CD4-positive, alpha-beta T cell treated with Interleukin-4 for 1 hour (primary cell): ENCODE measurements around the gene SMIM15.

ENCODE experiments used
- DNase-seq, 2 donors: peaks; one replicate each; pipeline ENCODE4 v3.0.0-alpha.2; 2020 to 2022

Gene SMIM15

GRCh38 chr5:61159070-61159469 is 3.2 kb downstream of the SMIM15 start:
- no peak for DNase-seq

DNA sequence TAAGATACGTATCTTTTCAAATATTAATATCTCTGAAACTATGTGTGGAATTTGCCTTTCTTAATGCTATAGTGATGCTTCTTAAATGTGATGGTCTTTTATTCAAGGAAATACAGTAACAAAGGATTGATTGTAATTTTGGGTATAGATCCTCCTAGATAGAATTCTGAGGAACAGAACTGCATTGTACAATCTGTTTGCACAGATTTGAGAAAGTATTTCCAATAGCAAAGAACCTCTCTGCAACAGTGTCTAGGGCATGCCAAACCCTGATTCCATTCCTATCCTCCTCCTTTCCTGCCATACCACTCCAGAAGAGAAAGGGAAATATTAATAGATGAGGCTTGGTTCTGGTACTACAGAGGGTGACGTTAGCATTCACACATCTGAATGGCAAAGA is 10.4 kb downstream of the SMIM15 start:
- DNase-seq: no peak

DNA sequence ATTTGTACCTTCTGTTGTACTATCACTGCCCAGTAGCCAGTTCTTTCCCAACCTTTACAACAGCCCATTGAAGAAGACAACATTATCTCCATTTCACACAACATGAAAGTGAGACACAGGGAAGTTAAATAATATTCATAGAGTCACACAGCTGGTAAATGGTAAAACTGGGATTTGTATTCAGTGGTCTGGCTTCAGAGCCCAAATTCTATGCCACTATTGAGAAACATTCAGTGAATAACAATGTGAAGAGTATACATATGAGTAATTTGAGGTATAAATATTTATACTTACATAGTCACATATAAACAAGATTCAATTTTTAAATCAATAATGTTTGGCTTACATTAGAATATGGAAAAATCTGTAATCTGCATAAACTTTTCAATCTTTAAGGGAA is 13.8 kb downstream of the SMIM15 start:
- DNase-seq: no peak

GRCh38 chr5:61142811-61143210 is 19.5 kb downstream of the SMIM15 start:
- no peak for DNase-seq

DNA sequence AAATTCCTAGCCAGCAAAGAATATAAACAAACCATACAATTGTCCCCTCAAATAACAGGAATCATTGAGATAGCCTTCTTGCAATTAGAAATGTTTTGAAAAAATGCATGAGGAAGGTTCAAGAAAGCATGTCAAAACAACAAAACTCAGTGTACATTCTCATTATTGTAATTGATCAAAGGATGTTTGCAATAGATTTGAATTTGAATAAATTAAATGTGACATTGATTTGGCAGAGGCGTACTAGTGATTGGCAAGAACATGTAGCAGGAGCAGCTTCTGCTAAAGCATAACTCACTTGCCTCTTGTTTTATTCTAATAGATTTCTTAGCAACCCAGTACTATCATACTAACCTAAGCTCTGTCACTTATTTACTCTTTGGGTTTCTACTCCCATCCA is 19.9 kb downstream of the SMIM15 start:
- DNase-seq: no peak

DNA sequence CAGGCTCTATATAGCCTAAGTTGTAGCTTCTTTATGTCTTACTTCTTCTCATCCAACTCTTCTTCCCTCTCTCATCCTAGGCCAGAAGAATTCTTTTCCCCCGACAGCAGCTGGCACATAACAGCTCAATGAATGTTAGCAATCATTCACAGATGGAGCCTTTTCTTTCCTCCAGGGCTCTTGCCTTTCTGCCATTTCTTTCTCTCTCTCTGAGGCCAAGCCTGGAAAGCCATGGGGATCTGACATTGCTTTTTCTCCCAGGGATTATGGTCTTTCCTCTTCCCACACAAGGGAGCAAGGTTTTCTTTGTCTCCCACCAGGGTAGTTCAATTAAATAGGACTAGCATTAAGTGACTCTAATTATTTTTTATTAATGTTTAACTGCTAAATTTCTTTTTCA is 20.5 kb downstream of the SMIM15 start:
- DNase-seq: no peak

DNA sequence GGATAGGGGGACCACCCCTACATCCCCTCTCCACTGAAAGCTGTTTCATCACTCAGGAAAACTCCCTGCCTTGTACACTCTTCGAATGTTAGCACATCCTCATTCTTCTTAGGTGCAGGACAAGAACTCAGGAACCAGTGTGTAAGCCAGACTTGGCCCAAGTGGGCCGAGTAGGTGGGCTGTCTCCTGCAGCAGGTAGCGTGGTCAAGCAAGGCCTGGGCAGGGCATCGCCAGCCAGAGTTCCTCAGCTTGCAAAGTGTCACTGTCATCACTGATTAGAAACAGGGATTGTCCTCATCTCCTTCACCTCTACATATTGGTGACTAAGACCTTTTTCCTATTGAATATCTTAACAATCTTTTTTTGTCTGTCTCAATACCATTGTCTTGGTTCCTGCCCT is 22.3 kb downstream of the SMIM15 start:
- DNase-seq: no peak

DNA sequence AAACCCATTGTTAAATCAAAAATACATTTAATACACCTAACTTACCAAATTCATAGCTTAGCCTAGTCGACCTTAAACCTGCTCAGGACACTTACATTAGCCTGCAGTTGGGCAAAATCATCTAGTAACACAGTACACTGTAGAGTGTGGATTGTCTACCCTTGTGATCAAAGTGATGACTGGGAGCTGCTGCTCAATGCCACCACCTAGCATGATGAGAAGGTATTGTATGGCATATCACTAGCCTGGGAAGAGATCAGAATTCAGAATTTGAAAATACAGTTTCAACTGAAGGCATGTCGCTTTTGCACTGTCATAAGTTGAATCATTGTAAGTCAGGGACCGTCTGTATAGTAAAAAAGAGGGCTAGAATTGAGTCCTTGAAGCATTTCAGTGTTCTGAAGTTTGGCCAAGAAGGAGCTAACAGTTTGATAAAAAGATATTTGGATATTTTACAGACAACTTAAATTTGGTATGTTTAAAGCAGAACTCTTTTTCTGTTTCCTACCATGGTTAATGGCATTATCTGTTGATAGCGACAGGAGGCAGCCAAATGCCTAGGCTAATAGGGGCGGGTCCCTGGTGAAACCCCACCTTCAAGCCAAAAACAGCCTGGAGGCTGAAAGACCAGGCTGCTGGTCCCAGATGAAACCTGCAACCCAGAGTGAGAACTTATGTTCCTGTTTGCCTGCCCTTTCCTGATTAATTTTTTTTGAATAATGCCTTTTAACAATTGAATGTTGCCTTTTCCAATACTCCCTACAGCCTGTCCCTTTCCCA is 23.0 kb downstream of the SMIM15 start:
- no peak for DNase-seq

DNA sequence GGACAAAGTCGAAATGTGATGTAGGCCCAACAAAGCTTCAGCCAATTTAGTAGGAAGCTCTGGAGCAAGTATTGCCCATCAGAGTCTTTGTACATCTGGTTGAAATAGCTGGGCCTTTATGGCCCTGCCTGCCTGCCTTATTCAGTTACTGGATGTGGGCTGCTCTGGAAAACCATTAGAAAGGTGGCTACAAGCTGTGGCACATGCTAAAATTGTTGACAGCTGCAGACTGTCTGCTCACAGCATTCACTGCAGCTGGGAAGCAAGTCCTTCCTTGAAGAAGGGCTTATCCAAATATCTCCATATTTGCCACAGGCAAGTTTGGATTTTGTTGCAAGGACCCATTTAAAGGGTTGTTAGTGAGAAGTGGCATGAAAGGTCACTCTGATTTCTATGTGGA is 24.4 kb downstream of the SMIM15 start:
- no peak for DNase-seq

DNA sequence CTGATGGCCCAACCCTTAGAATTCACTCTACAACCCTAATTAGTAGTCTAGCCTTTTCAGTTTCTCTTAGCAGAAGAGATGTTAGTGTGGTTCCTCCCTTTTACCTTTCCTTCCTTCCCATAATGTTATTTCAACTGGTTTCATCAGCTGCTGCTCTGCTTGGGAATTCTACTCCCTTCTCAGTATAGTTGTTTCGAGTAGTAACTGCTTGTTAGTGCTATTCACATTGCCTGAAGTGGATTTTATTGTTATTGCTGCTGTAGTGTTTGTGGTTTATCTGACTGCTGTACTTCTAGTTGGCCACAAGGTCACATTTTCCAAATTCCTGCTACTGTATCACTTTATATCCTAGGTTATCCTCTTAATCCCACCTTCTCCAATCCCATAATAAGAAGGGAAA is 29.7 kb downstream of the SMIM15 start:
- DNase-seq: no peak

- DNase-seq: no peak
Measured at GRCh38 chr5:61130289-61130688, 32.0 kb downstream of the SMIM15 start.

DNA sequence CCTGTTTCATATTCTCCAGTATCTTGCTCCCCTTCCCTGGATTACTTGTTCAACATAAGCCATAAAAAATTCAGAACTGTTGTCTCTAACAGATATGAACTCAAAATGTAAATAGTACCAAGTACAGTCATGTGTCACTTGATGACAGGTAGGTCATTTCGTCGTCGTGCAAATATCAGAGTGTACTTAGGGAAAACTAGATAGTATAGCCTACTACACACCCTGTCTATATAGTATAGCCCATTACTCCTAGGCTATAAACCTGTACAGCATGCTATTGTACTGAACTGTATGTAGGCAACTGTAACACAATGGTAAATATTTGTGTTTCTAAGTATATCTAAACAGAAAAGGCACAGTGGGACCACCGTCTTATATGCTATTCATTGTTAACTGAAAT is 39.1 kb downstream of the SMIM15 start:
- DNase-seq: no peak

DNA sequence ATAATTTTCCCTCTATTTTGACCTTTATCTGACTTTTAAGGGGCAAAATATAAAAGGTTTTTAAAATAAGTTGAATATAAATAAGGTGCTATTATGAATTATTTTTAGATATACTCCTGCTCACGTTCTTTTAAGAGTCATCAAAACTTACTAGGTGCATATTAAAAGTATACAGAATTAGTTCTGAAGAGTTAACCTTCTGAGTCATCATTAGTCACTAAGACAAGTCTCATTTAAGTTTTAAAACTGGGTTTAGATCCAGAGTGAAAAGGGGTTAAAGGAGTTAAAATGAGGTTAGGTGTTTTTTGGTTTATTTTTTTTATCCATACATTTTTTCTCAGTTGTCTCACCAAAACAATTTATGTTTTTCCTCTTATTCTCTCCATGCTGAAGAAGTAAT is 41.7 kb downstream of the SMIM15 start:
- no peak for DNase-seq

- no peak for DNase-seq
Measured at GRCh38 chr5:61119066-61119465, 43.2 kb downstream of the SMIM15 start.

DNA sequence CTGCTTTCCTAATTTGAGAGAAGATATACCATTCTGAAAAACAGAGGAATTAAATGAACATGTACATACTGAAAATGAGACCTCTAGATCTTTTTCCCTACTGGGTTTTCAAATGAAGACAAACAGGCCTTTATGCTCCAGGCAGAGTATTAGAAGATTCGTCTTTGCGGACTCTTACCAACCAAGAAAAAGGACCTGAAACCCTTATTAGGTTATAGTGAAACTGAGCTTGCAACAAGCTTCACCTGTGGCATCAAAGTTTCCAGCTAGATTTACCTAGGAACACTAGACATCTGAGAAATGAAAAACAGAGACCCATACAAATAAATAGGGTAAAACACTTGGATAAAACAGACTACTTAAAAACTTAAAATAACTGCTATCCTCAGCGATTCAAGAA is 46.3 kb downstream of the SMIM15 start:
- DNase-seq: no peak

- DNase-seq: no peak
Measured at GRCh38 chr5:61114441-61114840, 47.8 kb downstream of the SMIM15 start.
